Liver (tissue), 9 donors: ENCODE measurements around the gene CACNA1E. TPM values are rescaled to one million over a fixed set of nuclear protein-coding genes. Genes with fewer than 3 reads are reported as not detected.

Experiments
- DNase-seq: peaks from one replicate; pipeline ENCODE4 v3.0.0-alpha.2; 2017; ENCODE audit warnings: low spot score
- H3K27ac ChIP-seq, 2 donors: one replicate each; pipeline ENCODE4 v1.7.0; 2013; ENCODE audit warnings: inconsistent platforms in 2 of 2, low read length in 2 of 2, control low read depth in 1 of 2, low read depth in 1 of 2, mild to moderate bottlenecking in 1 of 2
- H3K27me3 ChIP-seq, 4 donors: one replicate each; pipeline versions ENCODE4 v1.6.1 to v1.7.0; 2013; ENCODE audit warnings: low read length in 3 of 4, inconsistent platforms in 1 of 4, mild to moderate bottlenecking in 1 of 4, moderate library complexity in 1 of 4; ENCODE audit not compliant: control insufficient read depth in 4 of 4, insufficient read depth in 4 of 4
- H3K36me3 ChIP-seq, 4 donors: one replicate each; pipeline versions ENCODE4 v1.6.1 to v1.7.0; 2013; ENCODE audit warnings: low read length in 3 of 4, mild to moderate bottlenecking in 3 of 4, low read depth in 1 of 4, moderate library complexity in 1 of 4; ENCODE audit not compliant: control insufficient read depth in 4 of 4, insufficient read depth in 3 of 4
- H3K4me1 ChIP-seq, 4 donors: one replicate each; pipeline versions ENCODE4 v1.6.1 to v1.7.0; 2013; ENCODE audit warnings: low read length in 3 of 4, mild to moderate bottlenecking in 3 of 4, moderate library complexity in 1 of 4; ENCODE audit not compliant: control insufficient read depth in 4 of 4, insufficient read depth in 4 of 4
- H3K4me3 ChIP-seq, 3 donors: one replicate each; pipeline versions ENCODE4 v1.6.1 to v1.7.0; 2013; ENCODE audit warnings: low read length in 3 of 3, control low read depth in 1 of 3, low read depth in 1 of 3, mild to moderate bottlenecking in 1 of 3
- H3K9ac ChIP-seq, 2 donors: one replicate each; pipeline ENCODE4 v1.7.0; 2013; ENCODE audit warnings: low read length in 2 of 2, mild to moderate bottlenecking in 2 of 2, moderate library complexity in 2 of 2, control low read depth in 1 of 2, low read depth in 1 of 2
- H3K9me3 ChIP-seq, 4 donors: one replicate each; pipeline versions ENCODE4 v1.6.1 to v1.7.0; 2013; ENCODE audit warnings: low read length in 3 of 4; ENCODE audit not compliant: control insufficient read depth in 4 of 4
- ATF3 ChIP-seq: IDR thresholded peaks from 2 replicates; pipeline ENCODE4 v1.6.1; 2016; ENCODE audit warnings: antibody characterized with exemption
- CTCF ChIP-seq: fragments of 150-350 bp; IDR thresholded peaks from 2 replicates; pipeline ENCODE4 v1.5.1; 2017; ENCODE audit warnings: improper control_type of control experiment, low read depth, low read length; ENCODE audit not compliant: missing input control
- FOXA1 ChIP-seq: IDR thresholded peaks from 2 replicates; pipeline ENCODE4 v1.6.1; 2016; ENCODE audit warnings: antibody characterized with exemption
- FOXA2 ChIP-seq: IDR thresholded peaks from 2 replicates; pipeline ENCODE4 v1.6.1; 2016; ENCODE audit warnings: antibody characterized with exemption
- GABPA ChIP-seq, 2 donors: IDR thresholded peaks in 1 of 2; conservative IDR thresholded peaks in 1 of 2; 2 replicates each; pipeline ENCODE4 v1.6.1; 2016; ENCODE audit warnings: antibody characterized with exemption in 2 of 2, mild to moderate bottlenecking in 1 of 2, moderate library complexity in 1 of 2
- HNF4A ChIP-seq, 2 donors: conservative IDR thresholded peaks; 2 replicates each; pipeline ENCODE4 v1.6.1; 2016; ENCODE audit warnings: antibody characterized with exemption in 2 of 2, mild to moderate bottlenecking in 2 of 2
- HNF4G ChIP-seq: IDR thresholded peaks from 2 replicates; pipeline ENCODE4 v1.6.1; 2016; ENCODE audit warnings: antibody characterized with exemption
- JUND ChIP-seq, 2 donors: IDR thresholded peaks; 2 replicates each; pipeline ENCODE4 v1.6.1; 2016; ENCODE audit warnings: antibody characterized with exemption in 2 of 2
- NR2F2 ChIP-seq: IDR thresholded peaks from 2 replicates; pipeline ENCODE4 v1.6.1; 2016; ENCODE audit warnings: antibody characterized with exemption
- RAD21 ChIP-seq, 2 donors: IDR thresholded peaks; 2 replicates each; pipeline ENCODE4 v1.6.1; 2016; ENCODE audit warnings: antibody characterized with exemption in 2 of 2, mild to moderate bottlenecking in 2 of 2
- REST ChIP-seq: IDR thresholded peaks from 2 replicates; pipeline ENCODE4 v1.6.1; 2016; ENCODE audit warnings: antibody characterized with exemption, mild to moderate bottlenecking
- RXRA ChIP-seq, 2 donors: IDR thresholded peaks; 2 replicates each; pipeline ENCODE4 v1.6.1; 2017 to 2018; ENCODE audit warnings: antibody characterized with exemption in 2 of 2, mild to moderate bottlenecking in 1 of 2
- SP1 ChIP-seq: IDR thresholded peaks from 2 replicates; pipeline ENCODE4 v1.6.1; 2018; ENCODE audit warnings: antibody characterized with exemption, mild to moderate bottlenecking
- TAF1 ChIP-seq: conservative IDR thresholded peaks from 2 replicates; pipeline ENCODE4 v1.6.1; 2016; ENCODE audit warnings: antibody characterized with exemption, mild to moderate bottlenecking
- YY1 ChIP-seq: IDR thresholded peaks from 2 replicates; pipeline ENCODE4 v1.6.1; 2016; ENCODE audit warnings: antibody characterized with exemption, mild to moderate bottlenecking
- ZBTB33 ChIP-seq: IDR thresholded peaks from 2 replicates; pipeline ENCODE4 v1.6.1; 2016; ENCODE audit warnings: antibody characterized with exemption
- WGBS: extraction: QIAGEN DNeasy Blood & Tissue Kit; methylation state at CpG from one replicate; pipeline ENCODE4 v1.1.7; 2013; 5-methylcytosine and 5-hydroxymethylcytosine counted together
- polyA plus RNA-seq, 2 donors: library from polyadenylated mRNA; stranded (reverse) in 1 of 2; unstranded in 1 of 2; fragments of 200-250 nt in 1 of 2; fragments of >200 nt in 1 of 2; fragmentation: Nextera tagmentation in 1 of 2; extraction: Ambion mirVana in 1 of 2; gene quantifications; one replicate each; pipeline versions ENCODE4 v1.2.1 to v1.2.3, GENCODE V29; 2013 to 2015
- total RNA-seq, 2 donors: library from RNA; depleted of rRNA; stranded (reverse); fragments of >200 nt; gene quantifications; one replicate each; pipeline ENCODE4 v1.2.3, GENCODE V29; 2014
- donor health status: healthy.
- donor health status: healthy.
- donor health status: healthy.
- donor health status: healthy.
- donor health status: healthy.

CACNA1E gene
- total and polyA plus RNA-seq, 4 donors, result under 0.01 to 0.08 (median 0.01) TPM; not detected in 1

GRCh38 chr1:181607524-181607923 is 124.2 kb downstream of the CACNA1E start:
- DNase-seq, result no peak
- 85% methylated on average over 3 of the region's 3 CpGs for WGBS
- no peak for TF ChIP-seq RXRA (IDR thresholded peaks at IDR 0.05)
- TF ChIP-seq RAD21 (IDR thresholded peaks at IDR 0.05), result no peak
- no peak for TF ChIP-seq NR2F2
- no peak for TF ChIP-seq FOXA2
- TF ChIP-seq JUND (IDR thresholded peaks at IDR 0.05), result no peak
- TF ChIP-seq ATF3, result no peak
- no peak for TF ChIP-seq GABPA (IDR thresholded peaks at IDR 0.05 in 1 of 2, conservative IDR thresholded peaks at IDR 0.05 in 1 of 2)

GRCh38 chr1:181608386-181608785 is 125.1 kb downstream of the CACNA1E start:
- Histone ChIP-seq H3K4me3 (no peak overlapping the region), H3K9me3 (no peaks in the 10 kb centered on the region), H3K9ac (no peak overlapping the region), H3K27ac (no peak overlapping the region), H3K27me3 (no peaks in the 10 kb centered on the region), H3K4me1 (peaks cover 4 to 14% (median 11%) of the 10 kb centered on the region in 4 donors), H3K36me3 (no peaks in the 10 kb centered on the region)
- 89% methylated on average over 4 of the region's 4 CpGs for WGBS
- no peak for TF ChIP-seq FOXA2
- DNase-seq, result no peak

More at GRCh38 chr1:181607524-181607923, 124.2 kb downstream of the CACNA1E start:
- no peaks in the 10 kb centered on the region for H3K27me3 ChIP-seq
- H3K4me3 ChIP-seq, result no peak overlapping the region
- H3K9ac ChIP-seq, result no peak overlapping the region
- H3K4me1 ChIP-seq, result peaks cover 4 to 14% (median 11%) of the 10 kb centered on the region in 4 donors
- no peak overlapping the region for H3K27ac ChIP-seq
- no peaks in the 10 kb centered on the region for H3K36me3 ChIP-seq
- no peaks in the 10 kb centered on the region for H3K9me3 ChIP-seq

- TF ChIP-seq YY1, result no peak
- TF ChIP-seq RXRA (IDR thresholded peaks at IDR 0.05), result no peak
- no peak for TF ChIP-seq FOXA2
- no peak for TF ChIP-seq CTCF
- no peak for TF ChIP-seq HNF4A (conservative IDR thresholded peaks at IDR 0.05)
- no peak for TF ChIP-seq SP1
- TF ChIP-seq JUND (IDR thresholded peaks at IDR 0.05), result no peak
- no peak for TF ChIP-seq GABPA (IDR thresholded peaks at IDR 0.05 in 1 of 2, conservative IDR thresholded peaks at IDR 0.05 in 1 of 2)
- TF ChIP-seq ZBTB33, result no peak
- no peak for TF ChIP-seq TAF1
- TF ChIP-seq HNF4G, result no peak
- no peak for TF ChIP-seq FOXA1
- TF ChIP-seq REST, result no peak
- H3K36me3 ChIP-seq, result no peaks in the 10 kb centered on the region
- no peak overlapping the region for H3K27ac ChIP-seq
- no peak for DNase-seq
- H3K4me1 ChIP-seq, result peaks cover 4 to 9% (median 7%) of the 10 kb centered on the region in 4 donors
- H3K4me3 ChIP-seq, result no peak overlapping the region
- H3K9me3 ChIP-seq, result peaks cover 0 to 3% (median under 1%) of the 10 kb centered on the region in 4 donors
- 62% methylated on average over 4 of the region's 4 CpGs for WGBS
- no peak overlapping the region for H3K9ac ChIP-seq
- H3K27me3 ChIP-seq, result no peaks in the 10 kb centered on the region
Measured at GRCh38 chr1:181608948-181609347, 125.6 kb downstream of the CACNA1E start.
